HEK293 (cell line): ENCODE data around the gene DCD.

Experiments
- PATZ1 ChIP-seq: fragments of 450-650 bp; formaldehyde crosslinking; IDR thresholded peaks from 2 replicates; pipeline ENCODE4 v1.5.1; 2016; ENCODE audit warnings: missing biosample characterization, missing genetic modification characterization
- SP2 ChIP-seq: fragments of 450-650 bp; formaldehyde crosslinking; IDR thresholded peaks from 2 replicates; pipeline ENCODE4 v1.5.1; 2016; ENCODE audit warnings: missing biosample characterization, missing genetic modification characterization
- SP7 ChIP-seq: fragments of 450-650 bp; formaldehyde crosslinking; IDR thresholded peaks from 2 replicates; pipeline ENCODE4 v1.5.1; 2016; ENCODE audit warnings: missing biosample characterization, missing genetic modification characterization
- YY1 ChIP-seq: fragments of 450-650 bp; formaldehyde crosslinking; IDR thresholded peaks from 2 replicates; pipeline ENCODE4 v1.5.1; 2018; ENCODE audit warnings: missing biosample characterization, missing genetic modification characterization

- TF ChIP-seq SP7 (no peak), YY1 (tag by site-specific recombination) (no peak), SP2 (no peak), PATZ1 (tag by site-specific recombination) (no peak)
These were observed 44.2 kb upstream of the DCD start for GRCh38 chr12:54692353-54692752.
